ENCODE measurements around the gene VSTM4. TPM values are rescaled to one million over a fixed set of nuclear protein-coding genes. Genes with fewer than 3 reads are reported as not detected.

Gene VSTM4
- total and polyA plus RNA-seq, 2 experiments from 2014 or later, result 9.0 to 10.2 TPM

DNA sequence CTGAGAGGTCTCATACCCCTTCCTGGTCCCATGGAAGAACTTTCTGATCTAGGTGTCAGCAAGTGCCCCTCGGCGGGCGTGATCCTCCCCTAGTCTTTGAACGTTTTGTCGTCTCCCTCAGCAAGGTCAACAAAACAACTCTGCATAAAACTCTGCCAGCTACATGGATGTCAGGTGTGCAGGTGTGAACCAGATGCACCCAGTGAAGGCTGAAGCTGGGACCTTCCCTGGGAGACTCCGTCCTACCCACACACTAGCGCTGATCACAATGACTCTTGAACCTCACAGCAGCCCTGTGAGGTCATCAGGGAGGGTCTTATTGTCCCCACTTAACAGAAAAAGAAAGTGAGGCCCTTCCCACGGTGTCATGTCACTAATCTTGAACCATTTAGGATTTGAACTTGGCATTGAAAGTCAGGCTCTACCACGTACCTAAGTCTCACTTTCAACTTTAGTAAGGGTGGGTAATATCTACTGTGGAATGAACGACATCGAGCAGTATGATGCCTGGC, 68.1 kb downstream of the VSTM4 start:
- DNase-seq (ENCODE audit: low spot score), result no peak
- Histone ChIP-seq H3K79me2 (no peaks in the 10 kb centered on the region), H4K20me1 (ENCODE audit: insufficient read depth, poor library complexity, severe bottlenecking) (no peaks in the 10 kb centered on the region), H3K36me3 (replicated peaks; ENCODE audit: insufficient read depth, low read depth) (no peaks in the 10 kb centered on the region), H3K4me1 (ENCODE audit: insufficient read depth) (peaks cover 7% of the 10 kb centered on the region), H3K27me3 (no peaks in the 10 kb centered on the region), H3K4me3 (no peak overlapping the region), H3K4me2 (no peak overlapping the region), H3K9me3 (ENCODE audit: low read depth) (no peaks in the 10 kb centered on the region), H3K9me2 (replicated peaks; ENCODE audit: insufficient read depth) (no peaks in the 10 kb centered on the region), H3K27ac (no peak overlapping the region), H2AFZ (no peak overlapping the region)
- WGBS (ENCODE audit: low lambda C conversion rate, missing lambda C conversion rate), result 94% methylated on average over 11 of the region's 11 CpGs
- TF ChIP-seq EZH2phosphoT487 (IDR thresholded peaks at IDR 0.05; ENCODE audit: low read depth, severe bottlenecking, unreplicated experiment) (no peak), EZH2 (IDR thresholded peaks at IDR 0.05; ENCODE audit: borderline replicate concordance) (no peak)
- TF ChIP-seq, protein P1, sequence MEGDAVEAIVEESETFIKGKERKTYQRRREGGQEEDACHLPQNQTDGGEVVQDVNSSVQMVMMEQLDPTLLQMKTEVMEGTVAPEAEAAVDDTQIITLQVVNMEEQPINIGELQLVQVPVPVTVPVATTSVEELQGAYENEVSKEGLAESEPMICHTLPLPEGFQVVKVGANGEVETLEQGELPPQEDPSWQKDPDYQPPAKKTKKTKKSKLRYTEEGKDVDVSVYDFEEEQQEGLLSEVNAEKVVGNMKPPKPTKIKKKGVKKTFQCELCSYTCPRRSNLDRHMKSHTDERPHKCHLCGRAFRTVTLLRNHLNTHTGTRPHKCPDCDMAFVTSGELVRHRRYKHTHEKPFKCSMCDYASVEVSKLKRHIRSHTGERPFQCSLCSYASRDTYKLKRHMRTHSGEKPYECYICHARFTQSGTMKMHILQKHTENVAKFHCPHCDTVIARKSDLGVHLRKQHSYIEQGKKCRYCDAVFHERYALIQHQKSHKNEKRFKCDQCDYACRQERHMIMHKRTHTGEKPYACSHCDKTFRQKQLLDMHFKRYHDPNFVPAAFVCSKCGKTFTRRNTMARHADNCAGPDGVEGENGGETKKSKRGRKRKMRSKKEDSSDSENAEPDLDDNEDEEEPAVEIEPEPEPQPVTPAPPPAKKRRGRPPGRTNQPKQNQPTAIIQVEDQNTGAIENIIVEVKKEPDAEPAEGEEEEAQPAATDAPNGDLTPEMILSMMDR (IDR thresholded peaks at IDR 0.05; ENCODE audit: poor library complexity), result no peak

DNA sequence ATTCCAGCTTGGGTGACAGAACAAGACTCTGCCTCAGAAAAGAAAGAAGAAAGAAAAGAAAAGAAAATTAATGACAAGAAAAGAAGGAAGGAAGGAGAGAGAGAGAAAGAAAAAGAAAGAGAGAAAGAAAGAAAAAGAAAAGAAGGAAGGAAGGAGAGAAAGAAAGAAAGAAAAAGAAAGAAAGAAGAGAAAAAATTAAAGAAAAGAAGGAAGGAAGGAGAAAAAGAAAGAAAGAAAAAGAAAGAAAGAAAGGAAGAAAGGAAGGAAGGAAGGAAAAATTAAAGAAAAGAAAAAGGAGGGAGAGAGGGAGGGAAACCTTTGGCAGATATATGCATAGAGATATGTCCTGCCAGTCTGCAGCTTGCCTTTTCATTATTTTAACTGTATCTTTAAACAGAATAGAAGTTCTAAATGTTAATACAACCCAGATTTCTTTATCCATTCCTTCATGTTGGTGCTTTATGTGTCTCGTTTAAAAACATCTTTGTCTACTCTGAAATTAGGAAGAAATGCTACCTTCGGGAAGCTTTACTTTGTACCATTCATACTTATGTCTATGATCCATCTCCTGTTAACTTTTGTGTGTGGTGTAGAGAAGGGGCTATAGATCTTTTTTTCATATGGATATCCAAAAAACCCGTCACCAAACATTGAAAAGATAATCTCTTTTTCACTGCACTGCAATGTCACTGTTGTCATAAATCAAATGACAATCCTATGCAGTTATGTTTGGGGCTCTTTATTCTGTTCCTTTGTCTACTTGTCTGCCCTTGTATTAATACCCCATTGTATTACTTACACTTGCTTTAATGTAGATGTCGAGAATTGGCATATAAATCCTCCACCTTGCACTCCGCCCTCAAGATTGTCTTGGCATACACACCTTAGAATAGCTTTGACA, 70.8 kb downstream of the VSTM4 start:
- H3K36me3 ChIP-seq (replicated peaks; ENCODE audit: insufficient read depth, low read depth), result no peaks in the 10 kb centered on the region
- 75% methylated on average over 5 of the region's 5 CpGs for WGBS (ENCODE audit: low lambda C conversion rate, missing lambda C conversion rate)
- H3K9me2 ChIP-seq (replicated peaks; ENCODE audit: insufficient read depth), result no peaks in the 10 kb centered on the region
- H3K4me3 ChIP-seq, result no peak overlapping the region
- H3K79me2 ChIP-seq, result no peaks in the 10 kb centered on the region
- H3K27ac ChIP-seq, result no peak overlapping the region
- DNase-seq (ENCODE audit: low spot score), result no peak
- H3K4me1 ChIP-seq (ENCODE audit: insufficient read depth), result peaks cover 1% of the 10 kb centered on the region
- no peaks in the 10 kb centered on the region for H3K27me3 ChIP-seq
- H2AFZ ChIP-seq, result no peak overlapping the region
- H4K20me1 ChIP-seq (ENCODE audit: insufficient read depth, poor library complexity, severe bottlenecking), result no peaks in the 10 kb centered on the region
- no peak for TF ChIP-seq EZH2 (IDR thresholded peaks at IDR 0.05; ENCODE audit: borderline replicate concordance)
- TF ChIP-seq, protein P1 (IDR thresholded peaks at IDR 0.05; ENCODE audit: poor library complexity), result no peak
- TF ChIP-seq EZH2phosphoT487 (IDR thresholded peaks at IDR 0.05; ENCODE audit: low read depth, severe bottlenecking, unreplicated experiment), result no peak
- H3K9me3 ChIP-seq (ENCODE audit: low read depth), result no peaks in the 10 kb centered on the region
- no peak overlapping the region for H3K4me2 ChIP-seq

DNA sequence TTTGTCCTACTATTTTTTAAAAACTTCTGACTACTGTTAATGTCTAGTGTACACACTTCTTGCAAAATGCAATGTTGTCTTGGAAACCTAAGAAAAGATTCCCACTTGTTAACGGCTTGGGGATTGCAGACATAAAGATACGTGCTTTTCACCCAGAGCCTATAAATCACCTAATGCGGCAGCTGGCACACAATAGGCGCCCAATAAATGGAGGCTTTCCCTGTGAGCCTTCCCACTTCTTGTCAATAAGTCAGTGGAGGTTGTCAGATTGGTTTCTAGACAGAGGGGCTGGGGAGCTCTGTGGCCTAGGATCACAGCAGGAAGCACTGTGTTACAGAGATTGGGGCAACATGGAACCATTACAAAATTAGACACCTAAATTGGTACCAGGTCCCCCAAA, 74.7 kb downstream of the VSTM4 start:
- H4K20me1 ChIP-seq (ENCODE audit: insufficient read depth, poor library complexity, severe bottlenecking), result no peaks in the 10 kb centered on the region
- no peaks in the 10 kb centered on the region for H3K27me3 ChIP-seq
- H3K9me3 ChIP-seq (ENCODE audit: low read depth), result no peaks in the 10 kb centered on the region
- no peaks in the 10 kb centered on the region for H3K36me3 ChIP-seq (replicated peaks; ENCODE audit: insufficient read depth, low read depth)
- no peak overlapping the region for H3K4me3 ChIP-seq
- no peaks in the 10 kb centered on the region for H3K4me1 ChIP-seq (ENCODE audit: insufficient read depth)
- no peak overlapping the region for H2AFZ ChIP-seq
- no peaks in the 10 kb centered on the region for H3K9me2 ChIP-seq (replicated peaks; ENCODE audit: insufficient read depth)
- WGBS (ENCODE audit: low lambda C conversion rate, missing lambda C conversion rate), result 88% methylated on average over 4 of the region's 4 CpGs
- H3K79me2 ChIP-seq, result no peaks in the 10 kb centered on the region
- no peak for TF ChIP-seq EZH2 (IDR thresholded peaks at IDR 0.05; ENCODE audit: borderline replicate concordance)
- TF ChIP-seq EZH2phosphoT487 (IDR thresholded peaks at IDR 0.05; ENCODE audit: low read depth, severe bottlenecking, unreplicated experiment), result no peak
- TF ChIP-seq, protein P1 (IDR thresholded peaks at IDR 0.05; ENCODE audit: poor library complexity), result no peak
- DNase-seq (ENCODE audit: low spot score), result no peak
- no peak overlapping the region for H3K4me2 ChIP-seq
- no peak overlapping the region for H3K27ac ChIP-seq

Measured in hepatocyte (in vitro differentiated cells).